GM18517 (cell line): ENCODE results near the gene RMND1.
"Not testable (repeated sequence)": the region's sequence is repeated elsewhere in the genome, so short reads cannot be mapped to it uniquely, and the experiment has no call there.

Experiments used
- ATAC-seq: cut with Tn5 transposase; IDR thresholded peaks from one replicate; pipeline ENCODE4 v1.9.1; 2021; ENCODE audit warnings: mild to moderate bottlenecking, moderate library complexity; ENCODE audit not compliant: unreplicated experiment

Gene RMND1

GRCh38 chr6:151451950-151452749 is at the start of gene RMND1:
TSS of gene RMND1 (minus strand) at chr6:151452126. CDS start at chr6:151445811, 6,315 bp downstream.
- peak; percentile 95 for ATAC-seq

GRCh38 chr6:151499551-151499950 is 47.6 kb upstream of the RMND1 start:
- no peak for ATAC-seq

GRCh38 chr6:151498327-151498726 is 46.4 kb upstream of the RMND1 start:
- no peak for ATAC-seq

GRCh38 chr6:151497905-151498304 is 46.0 kb upstream of the RMND1 start:
- no peak for ATAC-seq

GRCh38 chr6:151495380-151495779 is 43.5 kb upstream of the RMND1 start:
- no peak for ATAC-seq

DNA sequence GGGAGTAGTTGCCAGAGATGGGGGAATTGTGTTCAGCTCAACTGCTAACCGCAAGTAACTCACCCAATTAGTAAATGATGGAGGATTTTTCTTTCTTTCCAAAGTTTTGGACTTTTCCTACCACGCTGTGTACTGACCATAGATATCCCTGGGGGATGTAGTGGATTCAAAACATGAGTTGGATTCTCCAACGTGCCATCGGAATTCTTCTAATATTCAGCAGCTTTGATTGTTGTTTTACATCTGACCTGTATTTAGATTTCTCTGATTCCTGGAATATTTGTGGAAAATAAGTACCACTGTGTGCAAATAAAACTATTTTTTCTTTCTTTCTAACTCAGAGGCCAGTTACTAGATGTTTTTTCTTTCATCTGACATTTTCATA is 43.0 kb upstream of the RMND1 start:
- ATAC-seq, result no peak

- ATAC-seq, result no peak
Measured at GRCh38 chr6:151494235-151494935, 42.5 kb upstream of the RMND1 start.

DNA sequence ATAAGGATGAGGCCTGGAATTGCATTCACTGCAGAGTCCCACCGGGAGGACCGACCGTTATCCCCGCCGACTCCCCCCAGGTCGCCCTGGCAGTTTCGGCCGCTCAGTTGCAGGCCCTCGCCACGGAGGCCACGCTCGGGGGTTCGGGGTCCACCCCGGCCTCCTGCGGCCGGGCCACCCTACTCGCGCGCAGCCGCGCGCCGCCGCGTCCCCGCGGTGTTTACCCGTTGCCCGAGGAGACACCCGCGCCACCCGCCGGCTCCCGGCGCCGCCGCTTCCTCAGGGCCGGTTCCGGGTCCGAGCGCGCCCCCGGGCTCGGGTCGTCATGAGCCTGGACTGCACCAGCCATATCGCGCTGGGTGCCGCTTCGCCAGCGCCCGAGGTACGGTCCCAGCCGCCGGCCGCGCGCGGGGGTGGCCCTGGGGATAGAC is 41.9 kb upstream of the RMND1 start, which contains the start of gene CCDC170:
CCDC170 (plus strand) TSS at position 214 of the 431 bp plus-strand sequence; CDS start at position 326, 112 bp downstream.
- no peak for ATAC-seq

DNA sequence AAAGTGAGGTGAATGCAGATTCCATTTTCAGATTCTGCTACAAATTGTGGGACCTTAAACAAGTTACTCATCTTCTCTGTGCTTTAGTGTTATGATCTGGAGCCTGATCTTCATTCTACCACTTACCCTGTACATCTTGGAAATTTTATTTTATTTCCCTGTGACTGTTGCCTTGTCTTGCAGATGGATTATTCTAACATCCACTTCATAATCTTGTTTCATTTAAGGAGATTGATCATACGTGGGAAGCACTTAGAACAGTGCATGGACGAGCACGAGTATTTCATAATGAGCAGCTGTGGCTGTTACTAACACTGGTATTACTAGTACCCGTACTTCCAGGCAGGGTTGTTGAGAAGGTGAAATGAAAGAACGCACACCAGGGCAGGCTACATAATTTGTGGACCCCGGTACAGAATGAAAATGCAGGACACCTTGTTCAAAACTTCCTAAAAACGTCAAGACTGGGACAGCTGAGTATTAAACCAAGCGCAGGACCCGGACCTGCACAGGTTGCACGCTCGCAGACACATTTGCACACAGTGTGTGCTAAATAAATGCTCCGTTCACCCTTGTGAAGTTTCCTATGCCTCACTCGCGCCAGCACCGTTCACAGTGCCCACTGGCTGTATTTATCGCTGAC is 41.4 kb upstream of the RMND1 start:
- no peak for ATAC-seq

DNA sequence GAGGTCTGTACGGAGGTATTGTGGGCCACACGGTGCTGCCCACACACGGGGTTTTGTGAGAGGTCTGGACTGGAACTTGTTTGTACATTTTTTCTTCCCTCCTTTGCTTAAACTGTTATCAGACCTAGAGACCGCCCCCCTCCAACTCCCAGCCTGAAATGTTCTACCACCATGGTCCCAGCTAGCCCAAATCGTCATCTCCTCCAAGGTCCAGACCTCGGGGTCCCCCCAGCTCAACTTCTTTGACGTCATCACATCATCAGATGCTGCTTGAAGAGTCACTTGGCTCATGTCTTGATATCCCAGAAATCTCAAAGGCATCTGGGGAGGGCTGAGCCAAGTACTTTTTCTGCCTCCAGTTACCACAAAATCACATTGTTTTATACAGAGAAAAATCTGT is 39.1 kb upstream of the RMND1 start:
- no peak for ATAC-seq

DNA sequence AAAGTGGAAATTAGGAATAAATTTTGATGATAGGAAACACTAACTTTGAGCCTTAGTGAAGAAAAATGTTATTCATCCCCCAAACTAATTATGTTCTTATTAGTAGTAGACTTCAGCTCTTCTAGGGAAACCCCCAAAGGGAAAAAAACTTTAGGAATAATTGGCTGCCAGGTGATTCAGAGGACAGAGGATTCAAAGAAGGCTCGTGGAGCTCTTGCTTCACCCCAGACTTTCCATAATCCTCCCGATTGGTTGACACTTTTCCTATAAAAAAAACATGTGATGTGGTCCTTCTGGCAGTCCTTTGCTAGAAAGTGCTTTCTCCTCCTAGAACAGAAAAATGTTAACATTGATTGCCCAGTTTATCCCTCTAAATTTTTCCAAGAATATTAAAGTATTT is 36.3 kb upstream of the RMND1 start:
- ATAC-seq, result no peak

DNA sequence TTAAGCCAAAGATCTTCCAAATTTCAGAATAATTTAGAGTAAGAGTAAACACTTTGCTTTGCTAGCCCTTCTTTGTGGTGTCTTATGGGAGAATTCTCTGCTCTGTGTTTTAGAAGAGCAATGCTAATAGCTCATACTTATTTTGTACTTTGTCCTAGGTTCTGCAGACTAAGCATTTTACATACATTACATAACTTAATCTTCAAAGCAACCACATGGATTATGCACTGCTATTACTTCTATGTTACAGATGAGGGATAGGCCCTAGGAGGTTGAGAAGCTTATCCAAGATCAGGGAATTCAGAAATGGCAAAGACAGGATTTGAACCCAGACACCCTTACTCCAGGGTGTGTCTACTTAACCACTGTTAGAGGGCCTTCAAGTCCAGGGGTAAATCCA is 32.1 kb upstream of the RMND1 start:
- ATAC-seq, result no peak

DNA sequence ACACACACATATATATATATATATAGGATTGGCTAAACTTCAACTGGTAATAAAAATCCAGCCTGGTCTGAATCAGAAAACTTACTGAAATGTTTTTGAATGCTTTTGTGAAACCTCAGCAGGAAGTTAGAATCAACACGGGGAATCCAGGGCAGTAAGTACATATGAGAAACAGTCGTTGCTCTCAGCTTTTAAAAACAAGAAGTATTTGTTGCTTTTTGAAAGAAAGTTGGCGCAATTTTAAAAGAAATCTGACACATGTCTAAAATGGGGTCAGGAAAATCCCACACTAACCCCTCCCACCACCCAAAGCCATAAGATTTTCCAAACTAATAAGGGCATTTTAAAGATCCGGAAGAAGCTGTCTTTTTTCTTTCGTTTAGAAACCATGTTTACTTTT is 30.4 kb upstream of the RMND1 start:
- ATAC-seq, result no peak

- ATAC-seq, result no peak
Measured at GRCh38 chr6:151481786-151482185, 29.9 kb upstream of the RMND1 start.

GRCh38 chr6:151478670-151479069 is 26.7 kb upstream of the RMND1 start:
- ATAC-seq, result no peak

- no peak for ATAC-seq
Measured at GRCh38 chr6:151477726-151478125, 25.8 kb upstream of the RMND1 start.

DNA sequence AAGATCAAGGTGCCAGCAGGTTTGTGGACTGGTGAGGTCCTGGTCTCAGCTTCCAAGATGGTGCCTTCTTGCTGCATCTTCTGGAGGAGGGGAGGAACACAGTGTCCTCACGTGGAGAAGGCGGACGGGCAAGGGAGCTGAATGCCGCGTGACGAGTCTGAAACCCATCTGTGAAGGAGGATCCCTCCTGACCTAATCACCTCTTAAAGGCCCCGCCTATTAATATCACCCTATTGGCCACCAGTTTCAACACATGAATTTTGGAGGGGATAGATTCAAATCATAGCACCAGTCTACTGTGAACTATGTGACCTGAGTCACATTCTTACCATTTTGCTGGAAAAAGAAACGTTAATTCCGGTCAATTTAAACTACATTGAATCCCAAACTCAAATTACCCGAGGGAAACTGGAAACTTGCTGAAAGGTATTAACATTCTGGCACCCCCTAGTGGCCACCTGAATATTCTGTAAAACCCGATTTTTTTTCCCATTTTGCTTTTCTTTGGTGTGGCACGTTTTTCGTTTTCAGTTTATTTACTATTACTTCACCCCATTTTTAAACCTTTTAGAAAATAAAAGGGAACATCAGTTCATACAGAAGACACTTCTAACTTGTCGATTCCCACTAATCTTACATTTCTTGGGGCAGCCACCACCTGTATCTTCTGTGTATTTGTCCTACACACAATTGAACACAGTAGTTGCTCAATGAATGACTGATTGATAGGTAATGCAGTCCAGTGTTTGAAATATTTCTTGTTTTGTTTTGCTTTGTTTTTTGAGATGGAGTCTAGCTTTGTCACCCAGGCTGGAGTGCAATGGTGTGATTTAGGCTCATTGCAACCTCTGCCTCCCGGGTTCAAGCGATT is 24.0 kb upstream of the RMND1 start:
- ATAC-seq, result no peak

DNA sequence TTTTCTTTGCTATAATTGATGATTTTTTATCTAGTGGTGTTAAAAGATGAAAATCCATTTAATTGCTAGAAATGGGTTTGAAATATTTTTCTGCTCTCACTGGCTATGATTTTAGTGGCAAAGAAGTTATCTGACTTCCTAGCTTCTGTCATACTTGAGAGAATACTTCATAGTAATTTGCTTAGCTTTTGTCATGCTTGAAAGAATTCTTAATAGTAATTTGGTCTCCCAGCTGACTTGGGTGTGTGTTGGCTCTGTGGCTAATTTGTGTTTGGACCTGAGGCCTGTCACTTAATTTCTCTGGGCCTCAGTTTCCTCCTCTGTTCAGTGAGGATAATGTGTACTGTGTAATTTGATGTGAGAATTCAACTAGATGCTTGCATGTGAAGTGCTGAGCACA is 12.8 kb upstream of the RMND1 start:
- ATAC-seq, result no peak

DNA sequence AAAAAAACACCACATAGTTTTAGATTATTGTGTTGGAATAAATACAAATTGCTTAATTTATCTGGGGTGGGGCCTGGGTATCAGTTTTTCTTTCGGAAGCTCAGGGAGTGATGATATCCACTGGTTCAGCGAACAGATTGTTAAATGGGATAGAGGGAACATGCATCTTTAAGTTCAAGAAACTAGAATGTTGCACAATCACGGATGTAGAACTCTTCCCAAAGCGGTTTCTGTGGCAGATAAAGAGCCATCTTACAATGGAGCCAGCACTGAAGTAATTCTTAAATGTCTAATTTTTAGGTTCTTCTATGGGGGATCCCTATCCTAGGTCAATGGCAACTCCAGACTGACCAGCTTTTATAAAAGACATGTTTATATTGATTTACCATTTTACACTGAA is 9.7 kb upstream of the RMND1 start:
- ATAC-seq, result no peak

GRCh38 chr6:151455751-151456398 is 3.9 kb upstream of the RMND1 start:
- ATAC-seq, result not testable (repeated sequence)
